Right atrium auricular region (tissue), 2 donors: ENCODE measurements around the gene DHX40. TPM values are rescaled to one million over a fixed set of nuclear protein-coding genes. Genes with fewer than 3 reads are reported as not detected.
"Not testable (repeated sequence)": the region's sequence is repeated elsewhere in the genome, so short reads cannot be mapped to it uniquely, and the experiment has no call there.

ENCODE experiments used
- DNase-seq: peaks from one replicate; pipeline ENCODE4 v3.0.0-alpha.2; 2019; ENCODE audit warnings: low spot score
- H3K27ac ChIP-seq, 2 donors: fragments of 200-600 bp; sonication (generic); 1 replicate in 1 of 2; 2 replicates in 1 of 2; pipeline ENCODE4 v1.5.1; 2016 to 2019
- H3K27me3 ChIP-seq, 2 donors: fragments of 200-600 bp; sonication (generic); one replicate each; pipeline versions ENCODE4 v1.5.1 to v1.6.0; 2017 to 2019
- H3K36me3 ChIP-seq: fragments of 200-600 bp; sonication (generic); one replicate; pipeline ENCODE4 v1.5.1; 2016
- H3K4me1 ChIP-seq, 2 donors: fragments of 200-600 bp; sonication (generic); one replicate each; pipeline versions ENCODE4 v1.5.1 to v1.6.0; 2017 to 2019
- H3K4me3 ChIP-seq, 2 donors: fragments of 200-600 bp; sonication (generic); 1 replicate in 1 of 2; 2 replicates in 1 of 2; pipeline ENCODE4 v1.5.1; 2017 to 2019; ENCODE audit warnings: mild to moderate bottlenecking in 1 of 2, moderate library complexity in 1 of 2
- H3K9me3 ChIP-seq, 2 donors: fragments of 200-600 bp; sonication (generic); one replicate each; pipeline ENCODE4 v1.5.1; 2019
- CTCF ChIP-seq, 2 donors: fragments of 200-600 bp; sonication (generic); IDR thresholded peaks; one replicate each; pipeline ENCODE4 v1.5.1; 2019; ENCODE audit warnings: antibody characterized with exemption in 2 of 2
- total RNA-seq, 2 donors: library from RNA; depleted of rRNA; stranded (reverse); fragments of >200 nt; gene quantifications; one replicate each; pipeline ENCODE4 v1.1.0, GENCODE V29; 2016

The DHX40 gene
- total RNA-seq, 2 donors from 2014 or later: 22.1 to 22.7 TPM

- Histone ChIP-seq H3K4me3 (no peak overlapping the region), H3K27me3 (no peaks in the 10 kb centered on the region), H3K27ac (no peak overlapping the region), H3K36me3 (no peaks in the 10 kb centered on the region), H3K4me1 (no peaks in the 10 kb centered on the region), H3K9me3 (peaks cover 0 to 4% of the 10 kb centered on the region in 2 donors)
- no peak for DNase-seq
- no peak for TF ChIP-seq CTCF (IDR thresholded peaks at IDR 0.05)
Measured at GRCh38 chr17:59534583-59534982, 30.8 kb upstream of the DHX40 start.

GRCh38 chr17:59538195-59538909 is 27.1 kb upstream of the DHX40 start:
- Histone ChIP-seq H3K4me1 (no peaks in the 10 kb centered on the region), H3K27ac (no peak overlapping the region), H3K36me3 (no peaks in the 10 kb centered on the region), H3K9me3 (peaks cover 0 to 4% of the 10 kb centered on the region in 2 donors), H3K27me3 (no peaks in the 10 kb centered on the region), H3K4me3 (no peak overlapping the region)
- no peak for TF ChIP-seq CTCF (IDR thresholded peaks at IDR 0.05)
- no peak for DNase-seq

- no peak for DNase-seq
- Histone ChIP-seq H3K9me3 (peaks cover 0 to 4% of the 10 kb centered on the region in 2 donors), H3K36me3 (no peaks in the 10 kb centered on the region), H3K27me3 (no peaks in the 10 kb centered on the region), H3K27ac (no peak overlapping the region), H3K4me3 (no peak overlapping the region), H3K4me1 (no peaks in the 10 kb centered on the region)
- no peak for TF ChIP-seq CTCF (IDR thresholded peaks at IDR 0.05)
Measured at GRCh38 chr17:59542960-59543635, 22.3 kb upstream of the DHX40 start.

GRCh38 chr17:59545942-59546341 is 19.5 kb upstream of the DHX40 start:
- H3K36me3 ChIP-seq: no peaks in the 10 kb centered on the region
- no peak for DNase-seq
- no peaks in the 10 kb centered on the region for H3K27me3 ChIP-seq
- H3K4me3 ChIP-seq: no peak overlapping the region
- H3K4me1 ChIP-seq: no peaks in the 10 kb centered on the region
- H3K9me3 ChIP-seq: no peaks in the 10 kb centered on the region
- TF ChIP-seq CTCF (IDR thresholded peaks at IDR 0.05): no peak
- no peak overlapping the region for H3K27ac ChIP-seq

- H3K36me3 ChIP-seq: no peaks in the 10 kb centered on the region
- H3K27ac ChIP-seq: no peak overlapping the region
- H3K4me1 ChIP-seq: no peaks in the 10 kb centered on the region
- no peaks in the 10 kb centered on the region for H3K27me3 ChIP-seq
- no peaks in the 10 kb centered on the region for H3K9me3 ChIP-seq
- no peak for TF ChIP-seq CTCF (IDR thresholded peaks at IDR 0.05)
- no peak overlapping the region for H3K4me3 ChIP-seq
- DNase-seq: no peak
Measured at GRCh38 chr17:59547131-59547915, 18.1 kb upstream of the DHX40 start.

- H3K9me3 ChIP-seq, H3K4me1 ChIP-seq, H3K36me3 ChIP-seq, DNase-seq, H3K27me3 ChIP-seq, H3K27ac ChIP-seq, H3K4me3 ChIP-seq: not testable (repeated sequence)
Measured at GRCh38 chr17:59548985-59549384, 16.4 kb upstream of the DHX40 start.
